D721Med (cell line): Measurements from ENCODE around the gene PDZRN3.

Source experiments
- DNase-seq: peaks from one replicate; pipeline ENCODE4 v3.0.0; 2011; ENCODE audit warnings: low spot score; ENCODE audit not compliant: insufficient read length
- FAIRE-seq: peaks from 2 replicates; lab custom pipeline; 2011; peaks lifted over from hg19 to GRCh38; lab: Jason Lieb, UNC
- CTCF ChIP-seq: IDR thresholded peaks from 2 replicates; pipeline ENCODE4 v1.5.1; 2012; ENCODE audit warnings: mild to moderate bottlenecking, control low read depth; ENCODE audit not compliant: insufficient read depth; ENCODE audit errors: missing control alignments

PDZRN3 gene

DNA sequence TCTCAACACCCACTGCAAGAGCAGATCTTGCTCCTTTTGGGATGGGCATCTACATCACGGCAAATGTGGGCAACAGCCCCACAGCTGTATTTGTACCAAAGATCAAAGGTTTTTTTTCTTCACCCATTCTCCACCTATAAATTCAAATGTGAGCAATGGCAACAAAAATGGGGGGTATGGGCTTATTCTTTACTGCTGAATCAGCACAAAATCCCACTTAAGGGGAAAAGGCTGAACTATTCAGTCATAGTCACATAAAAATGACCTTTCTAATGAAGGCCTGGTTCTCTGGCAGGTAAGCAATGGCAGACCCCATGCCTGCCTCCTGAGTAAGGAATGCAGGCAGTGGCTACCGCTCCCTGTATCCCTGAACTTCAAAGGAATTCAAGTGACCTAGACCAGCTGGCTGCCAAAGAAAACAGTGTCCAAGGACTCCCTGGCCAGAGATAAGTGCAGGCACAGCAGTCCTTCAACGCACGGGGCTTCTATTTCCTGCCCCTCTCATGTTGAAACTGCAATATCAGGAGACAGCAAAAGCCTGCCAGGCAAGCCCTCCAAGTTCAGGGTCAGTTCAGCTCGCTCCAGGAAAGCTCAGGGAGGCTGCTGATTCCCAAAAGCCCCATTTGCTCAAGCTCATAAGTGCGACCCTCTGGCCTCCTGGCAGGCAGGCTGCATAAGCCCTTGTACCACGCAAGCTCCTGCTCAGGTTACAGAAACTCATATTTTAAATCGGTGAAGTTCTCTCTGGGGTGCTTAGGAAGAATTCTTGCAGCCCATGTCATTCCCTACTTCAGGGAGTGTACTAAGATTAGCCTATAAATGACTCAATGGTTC, 134.1 kb downstream of the PDZRN3 start:
- no peak for FAIRE-seq
- no peak for TF ChIP-seq CTCF
- no peak for DNase-seq

DNA sequence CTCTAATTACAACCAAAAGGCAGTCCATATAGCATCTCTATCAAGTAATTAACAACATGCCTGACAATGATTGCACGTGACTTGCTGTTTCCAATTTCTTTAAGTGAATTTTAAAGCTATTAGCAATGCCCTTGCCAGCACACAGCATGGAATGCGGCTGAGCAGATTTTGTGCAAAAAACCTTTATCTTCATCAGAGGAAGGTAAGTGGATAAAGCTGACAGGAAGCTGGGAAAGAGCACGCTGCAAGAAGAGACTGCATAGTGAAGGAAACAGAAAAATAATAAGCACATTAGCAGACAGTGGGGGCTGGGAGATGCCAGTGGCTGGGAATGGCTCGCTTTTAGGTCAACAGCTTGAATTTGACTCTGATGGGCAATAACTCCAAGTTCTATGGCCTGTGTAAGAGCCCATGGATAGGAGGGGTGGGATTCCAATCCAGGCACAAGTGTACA, 138.8 kb downstream of the PDZRN3 start:
- TF ChIP-seq CTCF, result no peak
- no peak for DNase-seq
- no peak for FAIRE-seq

GRCh38 chr3:73484656-73485248, 140.0 kb downstream of the PDZRN3 start:
- no peak for FAIRE-seq
- DNase-seq, result no peak
- no peak for TF ChIP-seq CTCF

DNA sequence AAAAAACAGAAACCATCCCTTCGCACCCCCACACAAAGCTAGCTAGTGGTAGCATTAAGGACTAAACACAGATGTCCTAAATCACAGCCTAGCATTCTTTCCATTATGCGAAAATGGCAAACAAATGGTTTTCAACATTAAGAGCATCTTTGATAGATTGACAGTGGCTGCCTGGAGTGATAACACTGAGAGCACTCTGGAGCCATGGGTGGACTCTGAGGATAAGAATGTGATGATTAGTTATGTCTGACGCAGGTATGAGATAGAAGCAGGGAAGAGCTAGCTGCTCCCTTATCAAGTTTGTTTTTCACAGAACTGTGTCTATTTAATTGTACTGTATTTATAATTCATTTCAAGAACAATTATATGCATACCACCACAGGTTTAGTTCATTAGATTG, 142.9 kb downstream of the PDZRN3 start:
- no peak for FAIRE-seq
- no peak for TF ChIP-seq CTCF
- DNase-seq, result no peak

DNA sequence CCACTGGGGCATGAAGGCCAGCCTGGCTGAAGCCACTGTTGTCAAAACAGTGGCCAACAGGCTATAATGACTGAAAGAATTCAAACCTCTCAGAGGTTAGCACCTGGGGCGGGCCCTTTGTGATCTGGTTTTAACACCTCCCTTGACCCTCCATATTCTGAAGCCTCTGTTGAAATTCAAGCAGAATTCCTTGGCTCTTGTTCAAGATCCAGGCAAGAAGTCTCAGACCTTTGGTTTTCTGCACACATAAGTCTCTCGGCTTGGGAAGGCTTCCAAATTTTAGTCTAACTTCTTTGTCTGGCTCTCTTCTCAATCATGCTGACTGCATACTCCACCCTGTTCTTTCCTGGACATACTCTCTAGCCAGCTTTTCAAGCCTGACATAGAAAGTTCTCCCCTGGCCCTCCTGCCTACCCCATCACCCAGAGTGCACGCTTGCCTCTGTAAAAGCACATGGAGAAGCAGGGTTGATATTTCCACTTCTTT, 144.5 kb downstream of the PDZRN3 start:
- DNase-seq (no peak), FAIRE-seq (no peak)

GRCh38 chr3:73479325-73479724, 145.4 kb downstream of the PDZRN3 start:
- no peak for DNase-seq
- TF ChIP-seq CTCF, result no peak
- no peak for FAIRE-seq

More for the DNA sequence above, 144.5 kb downstream of the PDZRN3 start:
- TF ChIP-seq CTCF, result no peak
